Measurements from ENCODE around the gene PPP6R3. TPM values are rescaled to one million over a fixed set of nuclear protein-coding genes. Genes with fewer than 3 reads are reported as not detected.

PPP6R3 gene
- total RNA-seq, 2 experiments from 2014 or later: 95.4 to 103 TPM

DNA sequence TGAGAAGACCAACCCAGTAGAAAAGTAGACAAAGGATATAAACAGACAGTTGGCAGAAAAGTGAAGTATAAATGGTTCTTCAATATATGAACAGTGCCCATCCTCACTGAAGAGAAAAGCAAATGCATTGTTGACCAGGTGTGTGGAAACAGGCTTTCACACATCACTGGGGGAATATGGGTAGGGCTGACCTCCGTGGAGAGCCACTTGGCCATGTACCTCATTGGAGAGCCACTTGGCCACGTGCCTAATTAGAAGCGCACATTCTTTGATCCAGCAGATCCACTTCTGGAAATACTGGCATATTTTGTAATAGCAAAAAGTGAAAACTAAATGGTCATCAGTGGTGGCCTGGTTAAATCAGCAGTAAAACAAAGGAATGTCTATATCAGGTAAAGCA lies 43.2 kb downstream of the PPP6R3 start:
- H3K9me3 Mint-ChIP-seq: no peaks in the 10 kb centered on the region
- POLR2A ChIA-PET: interaction anchor here (1.2 kb wide), 1 partner anchor 15 kb away, joined by 4 read pairs; no protein-coding TSS in a partner anchor

DNA sequence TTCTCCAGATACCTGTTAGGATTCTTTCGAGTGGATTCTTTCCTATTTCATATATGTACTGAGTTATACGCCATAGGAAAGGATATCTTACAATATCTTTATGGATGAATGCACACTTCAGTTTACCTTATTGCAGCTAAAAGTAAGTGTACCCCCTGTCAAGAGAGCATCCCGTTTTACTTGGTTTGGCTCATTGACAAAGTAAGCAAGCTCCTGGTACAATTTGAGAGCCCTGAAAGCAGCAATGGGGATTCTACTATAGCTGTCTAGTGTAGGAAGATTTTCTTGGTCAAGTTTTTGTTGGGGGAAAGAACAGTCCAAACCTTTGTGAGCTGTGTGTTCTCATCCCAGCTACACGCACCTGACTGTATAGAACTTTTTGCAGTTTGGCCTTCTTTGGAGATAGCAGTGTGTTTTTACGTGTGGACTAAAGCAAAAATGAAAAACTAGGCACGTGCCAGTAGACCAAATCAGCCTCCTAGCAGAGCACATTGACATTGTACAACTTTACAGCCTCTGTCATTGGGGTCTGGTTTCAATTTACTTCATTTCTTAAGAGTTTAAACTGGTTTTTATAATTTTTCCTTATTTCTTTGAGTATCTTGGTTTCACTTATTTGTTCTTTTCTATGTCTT lies 44.0 kb downstream of the PPP6R3 start:
- no peak overlapping the region for H3K27ac Mint-ChIP-seq
- no peak for ATAC-seq
- TF ChIP-seq, protein P1, sequence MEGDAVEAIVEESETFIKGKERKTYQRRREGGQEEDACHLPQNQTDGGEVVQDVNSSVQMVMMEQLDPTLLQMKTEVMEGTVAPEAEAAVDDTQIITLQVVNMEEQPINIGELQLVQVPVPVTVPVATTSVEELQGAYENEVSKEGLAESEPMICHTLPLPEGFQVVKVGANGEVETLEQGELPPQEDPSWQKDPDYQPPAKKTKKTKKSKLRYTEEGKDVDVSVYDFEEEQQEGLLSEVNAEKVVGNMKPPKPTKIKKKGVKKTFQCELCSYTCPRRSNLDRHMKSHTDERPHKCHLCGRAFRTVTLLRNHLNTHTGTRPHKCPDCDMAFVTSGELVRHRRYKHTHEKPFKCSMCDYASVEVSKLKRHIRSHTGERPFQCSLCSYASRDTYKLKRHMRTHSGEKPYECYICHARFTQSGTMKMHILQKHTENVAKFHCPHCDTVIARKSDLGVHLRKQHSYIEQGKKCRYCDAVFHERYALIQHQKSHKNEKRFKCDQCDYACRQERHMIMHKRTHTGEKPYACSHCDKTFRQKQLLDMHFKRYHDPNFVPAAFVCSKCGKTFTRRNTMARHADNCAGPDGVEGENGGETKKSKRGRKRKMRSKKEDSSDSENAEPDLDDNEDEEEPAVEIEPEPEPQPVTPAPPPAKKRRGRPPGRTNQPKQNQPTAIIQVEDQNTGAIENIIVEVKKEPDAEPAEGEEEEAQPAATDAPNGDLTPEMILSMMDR (IDR thresholded peaks at IDR 0.05): no peak
- ChIA-PET CTCF (no interaction called here), POLR2A (interaction anchor here (1.2 to 1.3 kb wide), 2 partner anchors 15 to 16 kb away, joined by 4 read pairs; no protein-coding TSS in a partner anchor)
- H3K9me3 Mint-ChIP-seq: no peaks in the 10 kb centered on the region
- H3K27me3 Mint-ChIP-seq: no peaks in the 10 kb centered on the region
- H3K4me3 Mint-ChIP-seq: no peak overlapping the region
- intact Hi-C loops (cut with micrococcal nuclease): no loop called here
- H3K36me3 Mint-ChIP-seq (ENCODE audit: low read depth): peaks cover 17% of the 10 kb centered on the region
- no peak for DNase-seq
- H3K4me1 Mint-ChIP-seq (ENCODE audit: low read depth): peaks cover 69% of the 10 kb centered on the region

More for the DNA sequence above, 43.2 kb downstream of the PPP6R3 start:
- CTCF ChIA-PET: no interaction called here
- H3K36me3 Mint-ChIP-seq (ENCODE audit: low read depth): peaks cover 17% of the 10 kb centered on the region
- DNase-seq (no peak), ATAC-seq (no peak)
- no peaks in the 10 kb centered on the region for H3K27me3 Mint-ChIP-seq
- peaks cover 73% of the 10 kb centered on the region for H3K4me1 Mint-ChIP-seq (ENCODE audit: low read depth)
- H3K4me3 Mint-ChIP-seq: no peak overlapping the region
- intact Hi-C loops (cut with micrococcal nuclease): no loop called here
- TF ChIP-seq, protein P1 (IDR thresholded peaks at IDR 0.05): no peak
- no peak overlapping the region for H3K27ac Mint-ChIP-seq

DNA sequence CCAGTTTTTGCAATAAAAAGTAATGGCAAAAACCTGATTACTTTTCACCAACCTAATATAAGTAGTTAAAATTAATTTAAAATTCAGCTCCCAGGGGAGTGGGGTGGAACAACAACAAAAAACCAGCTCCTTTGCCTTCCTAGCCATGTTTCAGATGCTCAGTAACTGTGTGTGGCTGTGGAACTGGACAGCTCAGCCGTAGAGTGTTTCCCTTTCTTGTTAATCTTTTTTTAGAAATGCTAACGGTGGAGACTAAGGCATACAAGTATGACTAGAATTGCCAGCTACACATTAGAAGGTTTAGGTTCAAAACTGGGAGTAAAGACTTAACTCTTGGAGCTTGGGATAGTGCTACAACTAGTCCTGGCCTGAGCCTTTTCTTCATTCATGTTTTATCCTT lies 45.0 kb downstream of the PPP6R3 start:
- H3K27me3 Mint-ChIP-seq: no peaks in the 10 kb centered on the region
- DNase-seq: no peak
- POLR2A ChIA-PET: interaction anchor here (0.9 to 1.3 kb wide), 3 partner anchors 10 to 14 kb away, joined by 3 to 4 read pairs (median 4); no protein-coding TSS in a partner anchor
- peaks cover 68% of the 10 kb centered on the region for H3K4me1 Mint-ChIP-seq (ENCODE audit: low read depth)
- no peak overlapping the region for H3K27ac Mint-ChIP-seq
- intact Hi-C loops (cut with micrococcal nuclease): no loop called here
- no peak overlapping the region for H3K4me3 Mint-ChIP-seq
- peaks cover 21% of the 10 kb centered on the region for H3K36me3 Mint-ChIP-seq (ENCODE audit: low read depth)
- TF ChIP-seq, protein P1 (IDR thresholded peaks at IDR 0.05): no peak
- CTCF ChIA-PET: interaction anchor here (0.9 to 1.8 kb wide), 4 partner anchors 14 to 248 kb away, joined by 3 to 5 read pairs (median 4); no protein-coding TSS in a partner anchor
- ATAC-seq: no peak
- H3K9me3 Mint-ChIP-seq: no peaks in the 10 kb centered on the region

DNA sequence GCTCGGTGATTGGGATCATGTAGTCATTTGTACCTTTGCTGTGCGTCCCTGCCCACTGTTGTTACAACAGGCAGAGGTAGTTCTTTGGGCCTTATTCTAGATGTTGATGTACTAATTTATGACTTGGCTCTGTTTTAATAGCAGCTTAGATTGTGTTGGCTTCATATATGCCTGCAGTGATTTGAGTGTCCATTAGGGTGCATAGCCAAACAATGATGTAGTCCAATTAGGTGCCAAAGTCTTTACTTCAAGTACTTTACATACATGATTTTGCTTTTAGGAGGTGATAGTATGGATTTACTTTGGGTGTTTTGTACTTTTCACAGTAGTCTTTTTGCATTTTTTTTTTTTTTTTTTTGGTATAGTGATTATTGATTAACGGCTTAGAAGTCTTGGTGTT lies 46.4 kb downstream of the PPP6R3 start:
- TF ChIP-seq, protein P1 (IDR thresholded peaks at IDR 0.05): no peak
- no peaks in the 10 kb centered on the region for H3K9me3 Mint-ChIP-seq
- H3K4me1 Mint-ChIP-seq (ENCODE audit: low read depth): peaks cover 68% of the 10 kb centered on the region
- ATAC-seq (no peak), DNase-seq (no peak)
- H3K36me3 Mint-ChIP-seq (ENCODE audit: low read depth): peaks cover 24% of the 10 kb centered on the region
- POLR2A ChIA-PET: interaction anchor here (1.0 kb wide), 1 partner anchor 13 kb away, joined by 3 read pairs; no protein-coding TSS in a partner anchor
- intact Hi-C loops (cut with micrococcal nuclease): no loop called here
- H3K27ac Mint-ChIP-seq: peak overlapping the region; percentile 41
- CTCF ChIA-PET: interaction anchor here (0.7 to 1.8 kb wide), 4 partner anchors 13 to 45 kb away, joined by 3 to 5 read pairs (median 4); no protein-coding TSS in a partner anchor
- H3K27me3 Mint-ChIP-seq: no peaks in the 10 kb centered on the region
- H3K4me3 Mint-ChIP-seq: no peak overlapping the region

DNA sequence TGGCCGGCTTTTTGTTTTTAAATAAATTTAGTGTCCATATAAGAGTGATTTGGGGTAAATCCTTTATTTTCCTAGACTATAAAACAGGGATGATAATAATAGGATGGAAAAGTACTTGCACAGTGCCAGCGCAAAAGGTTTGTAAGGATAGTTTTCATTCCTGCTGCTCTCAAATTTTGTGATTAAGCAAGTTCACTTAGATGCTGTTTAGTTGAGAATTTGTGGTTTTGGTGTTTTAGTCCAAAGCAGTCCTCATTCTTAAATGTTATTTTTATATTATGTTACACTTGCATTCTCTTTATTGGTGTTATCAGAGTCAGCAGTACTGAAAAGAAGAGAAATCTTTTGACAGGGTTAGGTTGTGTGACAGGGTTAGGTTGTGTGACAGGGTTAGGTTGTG lies 47.9 kb downstream of the PPP6R3 start:
- ChIA-PET POLR2A (no interaction called here), CTCF (interaction anchor here (1.1 kb wide), 1 partner anchor 9 kb away, joined by 4 read pairs; no protein-coding TSS in a partner anchor)
- intact Hi-C loops (cut with micrococcal nuclease): no loop called here
- Mint-ChIP-seq H3K36me3 (ENCODE audit: low read depth) (peaks cover 27% of the 10 kb centered on the region), H3K27ac (peak overlapping the region; percentile 5), H3K9me3 (no peaks in the 10 kb centered on the region), H3K27me3 (no peaks in the 10 kb centered on the region), H3K4me1 (ENCODE audit: low read depth) (peaks cover 67% of the 10 kb centered on the region), H3K4me3 (no peak overlapping the region)
- TF ChIP-seq, protein P1 (IDR thresholded peaks at IDR 0.05): no peak
- DNase-seq (no peak), ATAC-seq (no peak)

Data from activated CD8-positive, alpha-beta T cell treated with anti-CD3 and anti-CD28 coated beads for 36 hours (primary cell).